ENCODE data around the gene SPDYE5. TPM values are rescaled to one million over a fixed set of nuclear protein-coding genes. Genes with fewer than 3 reads are reported as not detected.
"Not testable (repeated sequence)": the region's sequence is repeated elsewhere in the genome, so short reads cannot be mapped to it uniquely, and the experiment has no call there.

SPDYE5 gene
- not detected for total RNA-seq

GRCh38 chr7:75492020-75492419 is at the start of gene SPDYE5:
Gene SPDYE5 (plus strand): TSS chr7:75492320. CDS start chr7:75494048, 1,728 bp downstream.
- DNase-seq = not testable (repeated sequence)

- not testable (repeated sequence) for DNase-seq
Measured at GRCh38 chr7:75442465-75443111, 49.5 kb upstream of the SPDYE5 start.

- DNase-seq = not testable (repeated sequence)
Measured at GRCh38 chr7:75449946-75450345, 42.2 kb upstream of the SPDYE5 start.

- DNase-seq = not testable (repeated sequence)
Measured at GRCh38 chr7:75452494-75452955, 39.6 kb upstream of the SPDYE5 start.

- DNase-seq = not testable (repeated sequence)
Measured at GRCh38 chr7:75456403-75456802, 35.7 kb upstream of the SPDYE5 start.

- DNase-seq = not testable (repeated sequence)
Measured at GRCh38 chr7:75458034-75458433, 34.1 kb upstream of the SPDYE5 start.

- DNase-seq = not testable (repeated sequence)
Measured at GRCh38 chr7:75460541-75460940, 31.6 kb upstream of the SPDYE5 start.

GRCh38 chr7:75470166-75470565 is 22.0 kb upstream of the SPDYE5 start:
- not testable (repeated sequence) for DNase-seq

GRCh38 chr7:75477457-75477856 is 14.7 kb upstream of the SPDYE5 start:
- DNase-seq = not testable (repeated sequence)

- not testable (repeated sequence) for DNase-seq
Measured at GRCh38 chr7:75480313-75480712, 11.8 kb upstream of the SPDYE5 start.

- not testable (repeated sequence) for DNase-seq
Measured at GRCh38 chr7:75485355-75485978, 6.7 kb upstream of the SPDYE5 start.

GRCh38 chr7:75485979-75486643 is 6.0 kb upstream of the SPDYE5 start, which contains the start of gene POM121C:
Gene POM121C (minus strand): TSS chr7:75486299. CDS start chr7:75441496, 44,803 bp downstream.
- DNase-seq = peak; percentile 81

GRCh38 chr7:75509033-75509432 is 16.9 kb downstream of the SPDYE5 start:
- not testable (repeated sequence) for DNase-seq

GRCh38 chr7:75518842-75519241 is 26.7 kb downstream of the SPDYE5 start:
- not testable (repeated sequence) for DNase-seq

- not testable (repeated sequence) for DNase-seq
Measured at GRCh38 chr7:75521727-75522126, 29.6 kb downstream of the SPDYE5 start.

- DNase-seq = not testable (repeated sequence)
Measured at GRCh38 chr7:75527224-75527722, 35.2 kb downstream of the SPDYE5 start.

GRCh38 chr7:75531359-75531821 is 39.3 kb downstream of the SPDYE5 start:
- no peak for DNase-seq

GRCh38 chr7:75532639-75533038 is 40.5 kb downstream of the SPDYE5 start:
- DNase-seq = no peak

- no peak for DNase-seq
Measured at GRCh38 chr7:75533926-75534325, 41.8 kb downstream of the SPDYE5 start.

- no peak for DNase-seq
Measured at GRCh38 chr7:75534727-75535307, 42.7 kb downstream of the SPDYE5 start.

- DNase-seq = no peak
Measured at GRCh38 chr7:75536491-75536890, 44.4 kb downstream of the SPDYE5 start.

- DNase-seq = no peak
Measured at GRCh38 chr7:75536940-75537538, 44.9 kb downstream of the SPDYE5 start.

Measured in effector CD4-positive, alpha-beta T cell (primary cell).